Neuronal stem cell (in vitro differentiated cells): ENCODE results near the gene NRCAM.

ENCODE experiments used
- DNase-seq: peaks from one replicate; pipeline ENCODE4 v3.0.0-alpha.2; 2013; ENCODE audit warnings: low spot score
- H2AFZ ChIP-seq: one replicate; pipeline ENCODE4 v1.6.1; 2013; ENCODE audit warnings: mild to moderate bottlenecking, low read length, inconsistent platforms
- H2AK5ac ChIP-seq: 2 replicates; pipeline ENCODE4 v1.6.1; 2013; ENCODE audit warnings: low read depth, mild to moderate bottlenecking, inconsistent platforms, low read length, moderate library complexity, mixed read lengths
- H2BK120ac ChIP-seq: 2 replicates; pipeline ENCODE4 v1.6.1; 2013; ENCODE audit warnings: low read depth, mild to moderate bottlenecking, inconsistent platforms, low read length, moderate library complexity, mixed read lengths
- H2BK12ac ChIP-seq: one replicate; pipeline ENCODE4 v1.6.1; 2013; ENCODE audit warnings: low read length, inconsistent platforms
- H2BK15ac ChIP-seq: 2 replicates; pipeline ENCODE4 v1.6.1; 2013; ENCODE audit warnings: mild to moderate bottlenecking, low read length, inconsistent platforms, mixed read lengths
- H2BK5ac ChIP-seq: one replicate; pipeline ENCODE4 v1.6.1; 2013; ENCODE audit warnings: inconsistent platforms, mild to moderate bottlenecking, low read length, moderate library complexity
- H3K14ac ChIP-seq: one replicate; pipeline ENCODE4 v1.6.1; 2013; ENCODE audit warnings: low read length, inconsistent platforms
- H3K18ac ChIP-seq: 2 replicates; pipeline ENCODE4 v1.6.1; 2013; ENCODE audit warnings: low read length, inconsistent platforms
- H3K23ac ChIP-seq: 2 replicates; pipeline ENCODE4 v1.6.1; 2013; ENCODE audit warnings: low read depth, mild to moderate bottlenecking, mixed read lengths, low read length, inconsistent platforms; ENCODE audit not compliant: poor library complexity
- H3K27ac ChIP-seq: replicated peaks from 3 replicates; pipeline ENCODE4 v1.5.1; 2013; ENCODE audit warnings: low read length, inconsistent platforms
- H3K27me3 ChIP-seq, 3 experiments: 2 replicates each; pipeline ENCODE4 v1.6.1; 2013; ENCODE audit warnings: low read length in 3 of 3, mild to moderate bottlenecking in 2 of 3, inconsistent platforms in 1 of 3, low read depth in 1 of 3, mixed read lengths in 1 of 3, moderate library complexity in 1 of 3; ENCODE audit not compliant: control insufficient read depth in 3 of 3, insufficient read depth in 3 of 3
- H3K36me3 ChIP-seq, 2 donors: replicated peaks in 1 of 2; 2 replicates each; pipeline ENCODE4 v1.6.1; 2013; ENCODE audit warnings: low read length in 2 of 2; ENCODE audit not compliant: control insufficient read depth in 2 of 2, insufficient read depth in 2 of 2
- H3K4ac ChIP-seq: 2 replicates; pipeline ENCODE4 v1.6.1; 2013; ENCODE audit warnings: inconsistent platforms, mild to moderate bottlenecking, low read length, moderate library complexity
- H3K4me1 ChIP-seq, 2 donors: 1 replicate in 1 of 2; 2 replicates in 1 of 2; pipeline ENCODE4 v1.6.1; 2013; ENCODE audit warnings: low read length in 2 of 2, low read depth in 1 of 2; ENCODE audit not compliant: control insufficient read depth in 2 of 2, insufficient read depth in 1 of 2
- H3K4me2 ChIP-seq: one replicate; pipeline ENCODE4 v1.6.1; 2013; ENCODE audit warnings: mild to moderate bottlenecking, low read length, inconsistent platforms; ENCODE audit not compliant: insufficient read depth, poor library complexity, severe bottlenecking
- H3K4me3 ChIP-seq, 2 donors: 2 replicates each; pipeline ENCODE4 v1.5.1; 2013; ENCODE audit warnings: low read length in 2 of 2, mild to moderate bottlenecking in 2 of 2, inconsistent platforms in 1 of 2, moderate library complexity in 1 of 2
- H3K79me1 ChIP-seq: one replicate; pipeline ENCODE4 v1.6.1; 2013; ENCODE audit warnings: low read depth, mild to moderate bottlenecking, inconsistent platforms, low read length, moderate library complexity
- H3K9ac ChIP-seq: one replicate; pipeline ENCODE4 v1.6.1; 2013; ENCODE audit warnings: mild to moderate bottlenecking, low read depth, low read length, inconsistent platforms; ENCODE audit not compliant: poor library complexity
- H3K9me3 ChIP-seq, 2 donors: replicated peaks in 1 of 2; 2 replicates each; pipeline versions ENCODE3 to v1.6.1; 2013; ENCODE audit warnings: low read length in 2 of 2, mild to moderate bottlenecking in 2 of 2, inconsistent platforms in 1 of 2, low read depth in 1 of 2, mixed read lengths in 1 of 2, moderate library complexity in 1 of 2; ENCODE audit not compliant: control insufficient read depth in 2 of 2, insufficient read depth in 1 of 2
- H4K8ac ChIP-seq: one replicate; pipeline ENCODE4 v1.6.1; 2013; ENCODE audit warnings: low read depth, mild to moderate bottlenecking, inconsistent platforms, low read length, moderate library complexity
- H4K91ac ChIP-seq: one replicate; pipeline ENCODE4 v1.6.1; 2013; ENCODE audit warnings: low read length, low read depth, mild to moderate bottlenecking, inconsistent platforms; ENCODE audit not compliant: poor library complexity
- WGBS, 2 donors: extraction: QIAGEN DNeasy Blood & Tissue Kit; methylation state at CpG; one replicate each; pipeline ENCODE4 v1.1.7; 2013; ENCODE audit warnings: missing lambda C conversion rate in 2 of 2, mixed read lengths in 1 of 2; ENCODE audit not compliant: insufficient read length in 2 of 2, insufficient replicate concordance in 1 of 2; ENCODE audit errors: extremely low coverage in 2 of 2; 5-methylcytosine and 5-hydroxymethylcytosine counted together

The NRCAM gene

DNA sequence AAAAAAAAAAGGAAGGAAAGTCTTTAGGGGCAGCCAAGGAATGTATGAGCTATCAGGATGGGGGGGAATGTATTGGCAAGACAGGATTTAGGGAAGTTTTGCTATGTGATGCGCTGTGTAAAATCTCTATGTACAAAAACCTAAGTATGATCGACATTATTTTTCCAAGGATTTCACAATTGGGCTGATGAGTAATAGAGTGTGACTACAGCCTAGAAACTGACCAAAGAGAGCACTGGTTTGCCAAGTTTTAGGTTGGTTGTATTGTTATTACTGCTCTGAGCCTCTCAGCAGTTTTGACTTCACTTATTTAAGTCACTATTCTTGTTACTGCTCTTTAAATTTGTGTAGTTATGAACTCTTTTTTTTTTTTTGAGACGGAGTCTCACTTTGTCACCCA is 107.3 kb downstream of the NRCAM start:
- H3K27me3 ChIP-seq = no peaks in the 10 kb centered on the region
- no peak overlapping the region for H3K4me3 ChIP-seq
- H3K27ac ChIP-seq = no peak overlapping the region
- no peak overlapping the region for H4K91ac ChIP-seq
- no peak overlapping the region for H3K14ac ChIP-seq
- no peak overlapping the region for H2AFZ ChIP-seq
- no peak overlapping the region for H2BK15ac ChIP-seq
- H3K4ac ChIP-seq = no peak overlapping the region
- no peak overlapping the region for H3K23ac ChIP-seq
- no peaks in the 10 kb centered on the region for H3K9me3 ChIP-seq
- H2BK5ac ChIP-seq = no peak overlapping the region
- H2AK5ac ChIP-seq = no peak overlapping the region
- no peak for DNase-seq
- H3K4me1 ChIP-seq = peaks cover 8 to 12% of the 10 kb centered on the region in 2 donors
- no peaks in the 10 kb centered on the region for H3K36me3 ChIP-seq
- H3K4me2 ChIP-seq = no peak overlapping the region
- no peaks in the 10 kb centered on the region for H3K79me1 ChIP-seq
- no CpG with 5 or more reads among the region's 3 CpGs for WGBS, 2 donors
- H4K8ac ChIP-seq = no peak overlapping the region
- H2BK120ac ChIP-seq = no peak overlapping the region
- no peak overlapping the region for H3K18ac ChIP-seq
- no peak overlapping the region for H2BK12ac ChIP-seq
- no peak overlapping the region for H3K9ac ChIP-seq

DNA sequence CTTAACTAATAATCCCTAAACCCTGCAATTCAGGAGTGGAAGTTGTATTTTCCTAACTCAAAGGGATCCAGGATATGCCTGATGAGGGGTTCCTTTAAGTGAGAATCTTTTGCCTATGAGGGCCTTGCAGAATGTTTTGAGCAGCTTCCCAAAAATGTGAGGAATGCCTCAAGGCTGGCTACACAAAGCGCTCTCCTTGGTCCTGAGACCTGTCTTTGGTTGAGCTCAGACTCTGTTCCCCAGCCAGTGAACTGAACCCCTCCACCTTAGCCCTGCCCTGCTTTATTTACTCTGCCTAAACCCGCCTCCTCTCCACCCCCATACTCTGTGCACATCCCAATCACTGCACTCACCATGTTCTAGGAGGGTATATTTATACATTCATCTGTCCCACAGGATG is 108.6 kb downstream of the NRCAM start:
- no peaks in the 10 kb centered on the region for H3K27me3 ChIP-seq
- H3K4ac ChIP-seq = no peak overlapping the region
- no peak overlapping the region for H3K9ac ChIP-seq
- H2AFZ ChIP-seq = no peak overlapping the region
- H3K18ac ChIP-seq = no peak overlapping the region
- H4K91ac ChIP-seq = no peak overlapping the region
- no peak overlapping the region for H3K14ac ChIP-seq
- H2BK15ac ChIP-seq = no peak overlapping the region
- H4K8ac ChIP-seq = no peak overlapping the region
- H3K4me3 ChIP-seq = no peak overlapping the region
- no peak overlapping the region for H3K4me2 ChIP-seq
- H2AK5ac ChIP-seq = no peak overlapping the region
- H2BK120ac ChIP-seq = no peak overlapping the region
- no peaks in the 10 kb centered on the region for H3K79me1 ChIP-seq
- H3K36me3 ChIP-seq = no peaks in the 10 kb centered on the region
- DNase-seq = peak; percentile 80
- WGBS, 2 donors = no CpG with 5 or more reads among the region's 2 CpGs
- H3K9me3 ChIP-seq = no peaks in the 10 kb centered on the region
- no peak overlapping the region for H2BK5ac ChIP-seq
- H2BK12ac ChIP-seq = no peak overlapping the region
- H3K27ac ChIP-seq = no peak overlapping the region
- H3K23ac ChIP-seq = no peak overlapping the region
- H3K4me1 ChIP-seq = peaks cover 8 to 12% of the 10 kb centered on the region in 2 donors

GRCh38 chr7:108345710-108346336 is 110.4 kb downstream of the NRCAM start:
- Histone ChIP-seq H3K23ac (no peak overlapping the region), H3K4me2 (no peak overlapping the region), H2BK12ac (no peak overlapping the region), H3K9me3 (no peaks in the 10 kb centered on the region), H3K18ac (no peak overlapping the region), H3K36me3 (no peaks in the 10 kb centered on the region), H2BK5ac (no peak overlapping the region), H3K79me1 (no peaks in the 10 kb centered on the region), H3K14ac (no peak overlapping the region), H3K4me1 (peaks cover 8 to 12% of the 10 kb centered on the region in 2 donors), H2BK120ac (no peak overlapping the region), H3K27ac (no peak overlapping the region), H4K91ac (no peak overlapping the region), H4K8ac (no peak overlapping the region), H3K9ac (no peak overlapping the region), H2BK15ac (no peak overlapping the region), H3K27me3 (no peaks in the 10 kb centered on the region), H3K4me3 (no peak overlapping the region), H3K4ac (no peak overlapping the region), H2AFZ (no peak overlapping the region), H2AK5ac (no peak overlapping the region)
- WGBS, 2 donors = no CpG with 5 or more reads among the region's 9 CpGs
- no peak for DNase-seq

- WGBS, 2 donors = no CpG with 5 or more reads among the region's 9 CpGs
- DNase-seq = no peak
Observed at GRCh38 chr7:108340856-108341411, 115.3 kb downstream of the NRCAM start.

More at GRCh38 chr7:108340856-108341411, 115.3 kb downstream of the NRCAM start:
- no peak overlapping the region for H2BK5ac ChIP-seq
- H3K4me2 ChIP-seq = no peak overlapping the region
- H3K9ac ChIP-seq = no peak overlapping the region
- H3K79me1 ChIP-seq = no peaks in the 10 kb centered on the region
- no peaks in the 10 kb centered on the region for H3K36me3 ChIP-seq
- H2BK15ac ChIP-seq = no peak overlapping the region
- H3K27ac ChIP-seq = no peak overlapping the region
- H3K23ac ChIP-seq = no peak overlapping the region
- no peak overlapping the region for H3K14ac ChIP-seq
- no peak overlapping the region for H3K18ac ChIP-seq
- no peak overlapping the region for H4K8ac ChIP-seq
- H3K9me3 ChIP-seq = no peaks in the 10 kb centered on the region
- H2BK120ac ChIP-seq = no peak overlapping the region
- no peak overlapping the region for H4K91ac ChIP-seq
- no peak overlapping the region for H2AFZ ChIP-seq
- H3K4me3 ChIP-seq = no peak overlapping the region
- H3K4me1 ChIP-seq = peaks cover 4 to 5% of the 10 kb centered on the region in 2 donors
- no peak overlapping the region for H3K4ac ChIP-seq
- no peak overlapping the region for H2AK5ac ChIP-seq
- H3K27me3 ChIP-seq = no peaks in the 10 kb centered on the region
- H2BK12ac ChIP-seq = no peak overlapping the region
